OCI-LY1 (cell line): ENCODE measurements around the gene KRT2.

Experiments
- H2AFZ ChIP-seq: fragments of 200-600 bp; sonication (generic), shearing (Covaris generic); 2 replicates; pipeline ENCODE4 v1.6.0; 2014; ENCODE audit warnings: antibody characterized with exemption, mild to moderate bottlenecking, low read length
- H3F3A ChIP-seq: fragments of 200-600 bp; sonication (generic), shearing (Covaris generic); 2 replicates; pipeline ENCODE4 v1.6.0; 2014; ENCODE audit warnings: mild to moderate bottlenecking, antibody characterized with exemption, low read length, moderate library complexity; ENCODE audit not compliant: insufficient read depth
- H3K27ac ChIP-seq: fragments of 200-600 bp; sonication (generic); 2 replicates; pipeline ENCODE4 v1.5.1; 2014; ENCODE audit warnings: low read length, mixed run types, mild to moderate bottlenecking, low read depth; ENCODE audit not compliant: poor library complexity, severe bottlenecking
- H3K27me3 ChIP-seq: fragments of 200-600 bp; sonication (generic); 2 replicates; pipeline ENCODE4 v1.6.0; 2014; ENCODE audit warnings: antibody characterized with exemption, mild to moderate bottlenecking, low read length, moderate library complexity; ENCODE audit not compliant: insufficient read depth
- H3K36me3 ChIP-seq: fragments of 200-600 bp; sonication (generic); 2 replicates; pipeline ENCODE4 v1.6.1; 2014; ENCODE audit warnings: mild to moderate bottlenecking, antibody characterized with exemption, low read length, moderate library complexity, mixed read lengths; ENCODE audit not compliant: insufficient read depth
- H3K4me1 ChIP-seq: fragments of 200-600 bp; sonication (generic); 2 replicates; pipeline ENCODE4 v1.5.1; 2014; ENCODE audit warnings: mild to moderate bottlenecking, low read length, moderate library complexity; ENCODE audit not compliant: insufficient read depth, severe bottlenecking
- H3K4me2 ChIP-seq: fragments of 200-600 bp; sonication (generic), shearing (Covaris generic); 2 replicates; pipeline ENCODE4 v1.6.1; 2014; ENCODE audit warnings: low read length
- H3K4me3 ChIP-seq: fragments of 200-600 bp; sonication (generic); 2 replicates; pipeline ENCODE4 v1.5.1; 2014; ENCODE audit warnings: low read length, low read depth, mild to moderate bottlenecking, mixed read lengths; ENCODE audit not compliant: poor library complexity, severe bottlenecking
- H3K79me2 ChIP-seq: fragments of 200-600 bp; shearing (Covaris generic); 2 replicates; pipeline ENCODE4 v1.6.1; 2016; ENCODE audit warnings: mixed run types, low read length, mixed read lengths; ENCODE audit not compliant: insufficient read depth
- H3K9ac ChIP-seq: fragments of 200-600 bp; sonication (generic), shearing (Covaris generic); 2 replicates; pipeline ENCODE4 v1.6.1; 2014; ENCODE audit warnings: mild to moderate bottlenecking, low read length, mixed read lengths
- H3K9me2 ChIP-seq: fragments of 200-600 bp; sonication (generic), shearing (Covaris generic); 2 replicates; pipeline ENCODE4 v1.6.1; 2014; ENCODE audit warnings: low read depth, mild to moderate bottlenecking, low read length, mixed read lengths
- H3K9me3 ChIP-seq: fragments of 200-600 bp; shearing (Covaris generic); 2 replicates; pipeline ENCODE4 v1.6.1; 2014; ENCODE audit warnings: low read length, mixed read lengths
- H4K20me1 ChIP-seq: fragments of 200-600 bp; sonication (generic), shearing (Covaris generic); 2 replicates; pipeline ENCODE4 v1.6.0; 2016; ENCODE audit warnings: mild to moderate bottlenecking, low read length; ENCODE audit not compliant: insufficient read depth
- EZH2 ChIP-seq: fragments of 200-600 bp; sonication (generic), shearing (Covaris generic); IDR thresholded peaks from 2 replicates; pipeline ENCODE4 v1.8.0; 2017; ENCODE audit warnings: borderline replicate concordance, mixed run types, mild to moderate bottlenecking, antibody characterized with exemption, low read length, moderate library complexity, mixed read lengths
- TF ChIP-seq, protein P1 (sequence below): fragments of 200-600 bp; sonication (generic), shearing (Covaris generic); IDR thresholded peaks from 2 replicates; pipeline ENCODE4 v1.5.1; 2017; ENCODE audit warnings: mild to moderate bottlenecking, antibody characterized with exemption, low read length, moderate library complexity, mixed read lengths

The KRT2 gene

DNA sequence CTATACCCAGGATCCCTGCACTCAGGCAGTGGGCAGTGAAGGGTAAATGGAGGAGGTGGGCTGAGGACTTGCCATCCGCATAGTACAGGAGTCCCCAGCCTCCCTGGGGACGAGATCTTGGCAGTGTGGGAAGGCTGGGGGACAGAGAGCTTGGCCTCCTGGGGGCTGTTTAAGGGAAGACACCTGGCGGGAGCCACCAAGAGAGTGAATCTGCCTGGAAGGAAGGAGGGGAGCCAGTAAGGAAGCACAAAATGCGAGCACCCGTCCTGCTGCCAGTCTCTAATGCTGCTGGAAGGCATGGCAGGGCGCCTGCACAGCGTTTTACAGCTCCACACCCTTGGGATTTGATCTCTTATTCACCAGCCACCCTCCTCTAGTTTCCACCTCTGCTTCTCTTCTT, 7.4 kb upstream of the KRT2 start:
- H3K9me3 ChIP-seq, result no peaks in the 10 kb centered on the region
- no peak overlapping the region for H3K9ac ChIP-seq
- H3K27ac ChIP-seq, result no peak overlapping the region
- no peaks in the 10 kb centered on the region for H3K9me2 ChIP-seq
- H3K4me3 ChIP-seq, result no peak overlapping the region
- no peak overlapping the region for H3K4me2 ChIP-seq
- H4K20me1 ChIP-seq, result no peaks in the 10 kb centered on the region
- no peaks in the 10 kb centered on the region for H3K36me3 ChIP-seq
- TF ChIP-seq, protein P1, sequence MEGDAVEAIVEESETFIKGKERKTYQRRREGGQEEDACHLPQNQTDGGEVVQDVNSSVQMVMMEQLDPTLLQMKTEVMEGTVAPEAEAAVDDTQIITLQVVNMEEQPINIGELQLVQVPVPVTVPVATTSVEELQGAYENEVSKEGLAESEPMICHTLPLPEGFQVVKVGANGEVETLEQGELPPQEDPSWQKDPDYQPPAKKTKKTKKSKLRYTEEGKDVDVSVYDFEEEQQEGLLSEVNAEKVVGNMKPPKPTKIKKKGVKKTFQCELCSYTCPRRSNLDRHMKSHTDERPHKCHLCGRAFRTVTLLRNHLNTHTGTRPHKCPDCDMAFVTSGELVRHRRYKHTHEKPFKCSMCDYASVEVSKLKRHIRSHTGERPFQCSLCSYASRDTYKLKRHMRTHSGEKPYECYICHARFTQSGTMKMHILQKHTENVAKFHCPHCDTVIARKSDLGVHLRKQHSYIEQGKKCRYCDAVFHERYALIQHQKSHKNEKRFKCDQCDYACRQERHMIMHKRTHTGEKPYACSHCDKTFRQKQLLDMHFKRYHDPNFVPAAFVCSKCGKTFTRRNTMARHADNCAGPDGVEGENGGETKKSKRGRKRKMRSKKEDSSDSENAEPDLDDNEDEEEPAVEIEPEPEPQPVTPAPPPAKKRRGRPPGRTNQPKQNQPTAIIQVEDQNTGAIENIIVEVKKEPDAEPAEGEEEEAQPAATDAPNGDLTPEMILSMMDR, result no peak
- H3K79me2 ChIP-seq, result no peaks in the 10 kb centered on the region
- no peak overlapping the region for H2AFZ ChIP-seq
- 0 out of 2 replicates have a peak, but pooled peaks cover 3% of the 10 kb centered on the region for H3K27me3 ChIP-seq
- H3F3A ChIP-seq, result no peaks in the 10 kb centered on the region
- H3K4me1 ChIP-seq, result no peaks in the 10 kb centered on the region

DNA sequence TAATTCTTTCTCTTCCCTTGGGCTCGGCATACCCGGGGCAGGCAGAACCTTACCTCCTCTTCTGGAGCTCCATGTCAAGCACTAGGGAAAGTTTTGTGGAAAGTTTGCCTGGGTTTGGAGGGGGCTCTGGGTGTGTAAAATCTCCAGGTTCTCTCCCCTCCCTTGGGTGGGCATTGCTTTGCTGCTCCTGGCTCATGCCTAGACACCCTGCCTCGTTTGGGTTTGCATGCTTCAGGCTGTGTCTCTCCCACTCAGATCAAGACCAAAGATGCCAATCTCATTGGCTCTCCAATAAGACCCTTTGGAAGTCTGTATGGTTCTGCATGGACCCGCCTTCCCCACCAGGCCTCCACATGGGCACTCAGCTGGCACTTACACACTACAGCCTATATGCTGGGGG, 6.2 kb upstream of the KRT2 start:
- no peaks in the 10 kb centered on the region for H3K4me1 ChIP-seq
- H4K20me1 ChIP-seq, result no peaks in the 10 kb centered on the region
- no peaks in the 10 kb centered on the region for H3K79me2 ChIP-seq
- H3K4me3 ChIP-seq, result no peak overlapping the region
- no peak overlapping the region for H3K4me2 ChIP-seq
- no peak overlapping the region for H3K9ac ChIP-seq
- no peaks in the 10 kb centered on the region for H3K36me3 ChIP-seq
- H2AFZ ChIP-seq, result no peak overlapping the region
- H3K27ac ChIP-seq, result no peak overlapping the region
- H3F3A ChIP-seq, result no peaks in the 10 kb centered on the region
- no peaks in the 10 kb centered on the region for H3K9me2 ChIP-seq
- H3K9me3 ChIP-seq, result no peaks in the 10 kb centered on the region
- TF ChIP-seq EZH2, result no peak
- TF ChIP-seq, protein P1, result no peak
- H3K27me3 ChIP-seq, result 0 out of 2 replicates have a peak, but pooled peaks cover 3% of the 10 kb centered on the region

DNA sequence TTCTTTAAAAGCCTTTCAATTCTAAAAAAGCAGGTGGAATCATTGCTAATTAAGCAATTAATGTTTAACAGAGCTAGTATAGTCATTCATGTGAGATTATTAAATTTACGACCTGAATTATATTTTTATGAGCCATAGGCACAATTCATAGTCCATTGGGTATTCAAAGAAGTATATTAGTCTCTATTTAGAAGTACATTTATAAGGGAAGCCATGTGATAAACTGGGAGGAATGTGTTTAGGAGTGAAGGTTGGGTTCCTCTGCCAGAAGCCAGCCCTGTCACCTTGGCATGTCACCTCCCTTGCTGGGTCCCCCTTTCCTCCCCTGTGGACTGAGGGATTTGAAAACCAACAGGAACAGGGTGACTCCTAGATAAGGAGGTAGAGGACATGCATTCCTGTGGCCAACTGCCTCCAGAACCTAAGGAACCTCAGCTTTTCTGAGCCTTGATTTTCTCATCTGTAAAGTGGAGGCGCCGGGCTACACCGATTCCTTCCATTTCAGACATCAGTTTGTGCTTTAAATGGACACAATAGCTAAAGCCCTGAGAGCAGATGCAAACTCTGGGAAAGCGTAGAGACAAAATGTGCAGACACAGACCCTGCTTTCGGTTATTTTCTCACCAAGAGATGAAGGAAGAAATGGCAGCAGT, 5.4 kb upstream of the KRT2 start:
- no peak overlapping the region for H3K4me3 ChIP-seq
- H3K9me2 ChIP-seq, result no peaks in the 10 kb centered on the region
- H3K79me2 ChIP-seq, result no peaks in the 10 kb centered on the region
- no peaks in the 10 kb centered on the region for H3K36me3 ChIP-seq
- TF ChIP-seq, protein P1, result no peak
- no peak for TF ChIP-seq EZH2
- H3K4me1 ChIP-seq, result no peaks in the 10 kb centered on the region
- H3K9me3 ChIP-seq, result no peaks in the 10 kb centered on the region
- H3K4me2 ChIP-seq, result no peak overlapping the region
- H3F3A ChIP-seq, result no peaks in the 10 kb centered on the region
- 0 out of 2 replicates have a peak, but pooled peaks cover 3% of the 10 kb centered on the region for H3K27me3 ChIP-seq
- H3K9ac ChIP-seq, result no peak overlapping the region
- no peak overlapping the region for H3K27ac ChIP-seq
- no peak overlapping the region for H2AFZ ChIP-seq
- H4K20me1 ChIP-seq, result no peaks in the 10 kb centered on the region
